ENCODE measurements around the gene BLID.

The BLID gene

DNA sequence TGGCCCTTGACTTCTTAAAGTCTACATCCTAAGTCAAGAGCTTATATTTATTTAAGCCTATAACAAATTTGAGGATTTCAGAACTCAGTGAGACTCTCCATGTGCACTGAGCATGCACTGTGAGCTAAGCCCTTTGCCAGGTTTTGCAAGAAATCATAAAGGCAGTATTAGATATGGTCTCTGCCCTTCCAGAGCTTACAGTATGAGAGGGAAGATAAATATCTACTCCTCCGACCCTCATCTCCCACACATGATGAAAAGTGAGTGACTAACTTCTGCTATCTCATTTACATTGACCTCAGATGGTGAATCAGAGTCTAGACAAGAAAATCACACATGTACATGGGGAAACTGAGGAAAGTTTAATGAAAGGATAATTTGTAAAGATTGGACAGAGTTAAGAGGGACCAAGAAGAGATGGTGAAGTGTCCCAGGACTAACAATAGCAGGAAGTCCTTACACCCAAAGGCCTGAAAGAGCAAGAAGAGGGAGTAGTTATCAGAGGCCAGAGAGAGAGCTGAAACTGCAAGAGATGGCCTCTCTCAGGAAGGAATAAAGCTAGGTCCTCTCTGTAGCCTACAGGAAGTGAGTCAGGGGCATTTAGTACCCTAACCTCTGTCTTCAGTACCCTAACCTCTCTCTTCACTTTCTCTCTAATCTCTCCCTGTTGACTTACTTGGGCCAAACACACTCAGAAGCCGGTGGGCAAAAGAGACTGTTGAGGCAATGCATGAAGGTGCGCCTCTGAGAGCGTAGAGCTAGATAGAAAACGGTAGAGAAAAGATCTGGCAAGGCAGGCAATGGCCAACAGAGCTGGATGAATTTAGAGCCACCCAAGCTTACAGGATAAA, 23.0 kb upstream of the BLID start:
- DNase-seq = no peak

DNA sequence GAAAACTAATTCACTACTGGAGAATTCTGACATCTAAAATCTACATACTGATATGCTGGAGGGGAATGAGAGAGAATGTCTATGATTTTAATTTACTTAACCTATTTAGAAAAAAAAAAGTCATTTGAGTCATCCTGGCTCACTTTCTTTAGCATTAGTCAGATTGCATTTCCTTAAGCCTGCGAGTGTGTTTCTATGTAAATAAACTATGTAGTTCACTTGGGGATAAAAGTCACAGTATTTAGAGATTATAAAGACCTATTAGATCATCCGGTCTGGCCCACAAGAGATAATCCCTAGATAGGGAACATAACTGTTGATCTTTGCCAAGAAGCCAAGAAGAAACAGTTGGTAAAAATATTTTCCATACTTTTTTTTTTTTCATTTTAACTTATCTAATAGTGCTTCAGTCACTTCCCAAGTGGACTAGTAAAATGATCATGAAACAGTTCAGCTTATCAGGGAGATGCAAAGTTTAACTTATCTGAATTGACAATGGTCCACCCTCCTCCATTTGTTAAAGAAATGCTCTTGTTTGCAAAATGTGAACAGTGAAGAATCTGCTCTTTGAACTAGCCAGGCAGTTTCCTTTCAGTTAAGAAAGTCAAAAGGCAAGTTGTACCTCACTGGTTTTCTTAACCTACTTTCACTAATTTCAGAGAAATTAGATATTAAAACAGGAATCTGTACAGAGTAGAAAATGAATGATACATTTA, 21.2 kb upstream of the BLID start:
- DNase-seq = no peak

DNA sequence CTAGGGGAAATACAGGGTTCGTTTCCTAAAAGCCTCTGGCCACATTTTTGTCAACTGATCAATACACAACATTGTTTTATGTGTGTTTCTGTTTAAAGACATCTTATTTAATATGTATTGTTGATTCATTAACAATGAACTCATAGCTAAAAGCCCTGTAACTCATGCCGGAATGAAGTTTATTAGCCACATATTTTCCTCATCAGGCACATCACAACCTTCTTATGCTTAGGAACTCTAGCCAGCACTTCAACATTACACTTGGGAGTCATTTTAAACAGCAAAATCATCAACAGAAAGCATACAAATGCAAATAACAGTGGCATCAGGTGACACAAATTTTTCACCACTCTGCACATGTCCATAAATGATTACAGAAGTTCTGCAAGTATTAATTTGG, 15.1 kb upstream of the BLID start:
- no peak for DNase-seq

DNA sequence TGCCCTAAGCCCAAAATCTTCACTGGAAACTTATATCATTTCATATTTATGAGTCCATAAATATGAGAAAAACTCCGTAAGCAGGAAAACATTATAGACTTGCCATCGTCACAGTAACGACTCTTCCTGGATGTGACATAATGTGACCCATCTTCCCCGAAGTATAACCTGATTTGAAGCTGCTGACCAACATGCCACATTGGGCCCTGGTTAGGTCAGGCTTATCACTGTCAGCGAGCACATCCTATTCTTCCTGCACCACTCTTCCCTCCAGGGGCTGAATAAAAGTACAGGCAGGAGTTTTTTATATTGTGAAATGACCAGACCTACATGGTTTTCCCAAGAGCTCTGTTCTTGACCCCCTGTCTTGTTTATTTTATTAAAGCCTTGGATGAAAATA, 12.1 kb upstream of the BLID start:
- DNase-seq = no peak

DNA sequence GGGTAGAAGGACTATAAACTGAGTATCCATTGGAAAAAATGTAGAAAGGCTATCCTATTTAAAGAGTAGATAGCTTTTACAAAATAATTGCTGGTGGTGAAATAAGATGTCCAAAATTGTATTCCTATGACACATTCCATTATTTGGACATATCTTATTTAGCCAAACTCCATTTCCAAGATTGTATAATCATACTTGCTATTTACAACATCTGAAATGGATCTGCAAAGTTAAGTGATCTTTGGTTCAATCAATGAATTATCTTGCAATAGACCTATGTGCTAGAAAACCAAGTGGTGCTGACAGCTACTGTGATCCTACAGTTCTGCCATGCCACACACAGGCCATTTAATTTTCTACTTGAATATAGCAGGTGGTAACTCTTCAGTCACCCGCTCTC, 11.0 kb upstream of the BLID start:
- no peak for DNase-seq

DNA sequence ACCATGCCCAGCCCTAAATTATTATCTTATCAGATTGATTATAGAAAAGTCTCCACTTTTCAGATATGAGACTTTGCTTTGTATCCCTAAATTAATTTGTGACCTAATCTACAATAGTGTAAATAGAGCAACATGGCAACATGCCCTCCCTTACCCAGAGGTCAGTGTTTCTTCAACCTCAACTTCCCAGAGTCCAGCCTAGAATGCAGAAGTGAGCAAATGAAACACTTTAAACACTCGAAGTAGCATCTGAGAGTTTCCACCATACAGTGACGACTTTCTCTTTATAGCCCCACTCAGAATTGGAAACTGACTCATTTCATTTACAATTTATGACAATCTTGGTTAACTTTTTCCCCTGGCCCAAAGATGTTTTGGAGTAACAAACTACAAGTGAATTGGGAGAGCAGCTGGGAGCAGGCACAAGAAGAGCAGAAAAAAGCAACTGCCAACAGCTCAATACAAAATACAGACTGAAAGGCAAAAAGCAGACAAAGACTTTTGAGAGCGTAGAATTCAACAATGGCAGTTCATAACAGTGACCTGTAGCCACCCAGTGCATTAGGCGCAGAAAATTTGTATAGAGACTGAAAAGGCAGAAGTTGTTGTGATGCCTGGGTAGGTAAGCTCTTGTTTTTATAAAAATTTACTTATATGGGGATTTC, 10.1 kb upstream of the BLID start:
- DNase-seq = no peak

DNA sequence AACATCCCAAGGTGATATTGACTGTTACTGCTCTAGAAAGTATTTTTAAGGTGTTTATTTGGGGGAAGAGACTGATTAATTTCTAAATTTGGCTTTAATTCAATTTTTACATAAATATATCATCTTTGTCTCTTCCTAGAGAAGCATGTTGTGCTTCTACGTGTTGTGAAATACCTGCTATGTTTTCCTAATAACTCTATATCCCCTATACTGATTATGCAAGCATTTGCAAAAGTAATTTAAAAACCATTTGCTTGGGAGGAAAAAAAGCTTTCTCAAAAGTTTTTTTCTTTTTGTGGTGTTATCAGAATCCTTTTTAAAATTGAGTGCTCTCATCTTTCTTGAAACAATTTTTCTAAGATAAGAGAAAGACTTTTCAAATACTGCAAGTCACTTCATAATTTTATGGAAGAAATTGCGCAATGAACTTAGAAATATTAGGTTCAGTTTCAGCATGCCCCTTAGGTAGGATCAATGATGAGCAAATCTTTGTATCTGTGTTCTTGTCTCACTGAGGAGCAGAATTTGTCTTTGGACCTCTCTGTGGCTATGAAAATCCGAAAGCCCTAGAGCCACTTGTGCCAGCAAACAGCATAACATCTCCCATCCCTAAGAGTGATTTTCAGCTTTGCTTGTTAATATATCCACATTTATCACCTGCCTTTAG, 7.4 kb upstream of the BLID start:
- DNase-seq = no peak

DNA sequence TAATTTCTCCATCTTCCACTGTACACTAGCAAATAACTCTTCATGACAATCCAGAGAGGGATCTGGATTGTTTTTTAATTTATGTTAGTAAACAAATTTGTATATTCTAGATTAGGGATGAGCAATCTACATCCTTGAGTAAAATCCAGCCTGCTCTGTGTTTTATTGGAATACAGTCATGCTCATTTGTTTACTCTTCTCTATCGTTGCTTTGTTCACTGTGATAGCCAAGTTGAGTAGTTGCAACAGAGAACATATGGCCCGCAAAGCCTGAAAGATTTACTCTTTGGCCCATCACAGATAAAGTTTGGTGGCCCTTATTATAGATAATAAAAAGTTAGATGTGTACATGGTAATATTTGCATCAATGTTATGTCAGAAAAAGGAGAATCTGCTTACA, 6.2 kb upstream of the BLID start:
- DNase-seq = no peak

DNA sequence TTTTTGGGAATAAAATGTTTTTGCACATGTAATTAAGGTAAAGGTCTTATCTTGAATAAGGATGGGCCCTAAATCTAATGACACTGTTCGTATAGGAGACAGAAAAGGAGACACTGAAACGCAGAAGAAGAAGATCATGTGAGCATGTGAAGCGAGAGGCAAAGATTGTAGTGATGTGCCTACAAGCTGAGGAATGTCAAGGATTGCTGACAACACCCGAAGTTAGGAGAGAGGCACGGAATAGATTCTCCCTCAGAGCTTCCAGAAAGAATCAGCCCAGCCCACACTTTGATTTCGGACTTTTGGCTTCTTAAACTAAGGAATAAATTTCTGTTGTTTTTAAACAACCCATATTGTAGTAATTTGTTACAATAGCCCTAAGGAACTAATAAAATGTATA, 4.1 kb upstream of the BLID start:
- DNase-seq = no peak

DNA sequence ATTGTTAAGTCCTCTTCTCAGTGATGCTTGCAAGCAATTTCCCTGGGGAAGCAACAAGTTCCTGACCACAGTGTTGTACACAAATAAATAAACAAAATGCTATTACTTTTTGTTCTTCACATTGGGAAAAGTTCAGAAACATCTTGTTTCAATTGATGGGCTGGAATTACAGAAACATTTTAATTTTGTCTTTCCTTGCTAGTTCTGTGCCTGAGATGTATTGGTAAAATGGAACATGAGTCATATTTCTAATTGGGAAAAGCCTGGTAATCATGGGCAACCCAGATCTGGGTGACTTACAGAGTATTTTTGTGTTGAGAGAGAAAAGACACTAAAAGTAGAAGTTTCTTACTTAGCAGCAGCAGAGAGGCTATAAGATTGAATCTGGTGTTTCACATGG, 576 bp upstream of the BLID start:
- no peak for DNase-seq

DNA sequence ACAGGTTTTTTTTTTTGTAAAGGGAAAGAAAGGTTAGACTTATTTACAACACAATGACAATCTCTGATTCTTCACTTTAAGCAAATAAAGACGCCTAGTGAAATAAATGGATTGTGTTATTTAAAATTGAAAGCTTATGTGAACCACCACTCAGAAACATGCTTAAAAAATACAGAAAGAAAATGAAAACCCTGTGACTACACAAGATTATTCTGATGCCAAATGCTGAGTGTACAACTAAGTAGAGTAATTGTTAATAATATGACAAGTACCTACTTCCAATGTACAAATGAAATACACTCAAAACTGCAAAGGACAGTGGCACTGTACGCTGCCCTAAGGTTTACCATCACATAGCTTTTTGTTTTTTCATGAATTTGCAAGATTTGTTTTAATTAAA, 1.0 kb downstream of the BLID start:
- no peak for DNase-seq

DNA sequence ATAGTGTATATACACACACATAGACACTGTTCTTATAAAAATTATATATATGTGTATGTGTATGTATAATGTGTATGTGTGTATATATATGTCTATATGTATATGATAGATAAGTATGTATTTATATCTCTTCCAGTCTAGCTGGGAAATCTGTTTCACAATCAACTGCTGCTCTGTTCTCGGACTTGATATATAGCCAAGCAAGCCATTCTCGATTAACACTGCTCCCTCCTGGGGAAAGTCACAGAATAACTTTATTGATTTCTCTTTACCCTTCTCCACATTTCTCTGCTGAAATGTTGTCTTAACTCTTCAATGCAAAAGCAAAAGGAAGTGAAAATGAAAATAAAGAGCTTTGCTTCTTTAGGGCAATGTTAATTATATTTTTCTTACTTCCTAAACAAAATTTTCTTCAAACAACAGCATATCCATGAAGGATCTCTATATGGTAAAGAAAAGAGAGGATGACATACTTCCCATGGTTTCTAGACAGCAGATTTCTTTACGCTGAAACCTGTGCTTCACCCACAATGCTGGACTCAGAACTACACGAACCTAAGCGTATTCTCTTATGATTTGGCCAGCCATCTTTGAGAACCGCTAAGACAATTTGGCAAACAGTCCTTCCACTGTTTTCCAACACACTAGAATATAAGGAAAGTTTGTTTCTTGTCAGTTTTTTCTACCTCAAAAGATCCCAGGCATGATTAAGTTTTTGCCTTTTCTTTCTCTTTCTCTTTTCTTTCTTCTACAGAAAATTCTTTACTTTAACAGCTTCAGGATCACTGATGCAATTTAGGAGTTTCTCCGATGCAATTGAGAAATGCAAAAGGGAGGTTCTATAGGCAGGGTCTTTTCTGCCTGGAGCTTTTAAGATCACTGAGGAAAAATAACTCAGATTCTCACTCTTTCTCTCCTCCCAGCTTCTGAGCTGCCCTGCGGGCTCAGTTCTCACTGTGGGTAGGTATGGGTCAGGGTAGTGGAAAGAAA, 1.9 kb downstream of the BLID start:
- no peak for DNase-seq

DNA sequence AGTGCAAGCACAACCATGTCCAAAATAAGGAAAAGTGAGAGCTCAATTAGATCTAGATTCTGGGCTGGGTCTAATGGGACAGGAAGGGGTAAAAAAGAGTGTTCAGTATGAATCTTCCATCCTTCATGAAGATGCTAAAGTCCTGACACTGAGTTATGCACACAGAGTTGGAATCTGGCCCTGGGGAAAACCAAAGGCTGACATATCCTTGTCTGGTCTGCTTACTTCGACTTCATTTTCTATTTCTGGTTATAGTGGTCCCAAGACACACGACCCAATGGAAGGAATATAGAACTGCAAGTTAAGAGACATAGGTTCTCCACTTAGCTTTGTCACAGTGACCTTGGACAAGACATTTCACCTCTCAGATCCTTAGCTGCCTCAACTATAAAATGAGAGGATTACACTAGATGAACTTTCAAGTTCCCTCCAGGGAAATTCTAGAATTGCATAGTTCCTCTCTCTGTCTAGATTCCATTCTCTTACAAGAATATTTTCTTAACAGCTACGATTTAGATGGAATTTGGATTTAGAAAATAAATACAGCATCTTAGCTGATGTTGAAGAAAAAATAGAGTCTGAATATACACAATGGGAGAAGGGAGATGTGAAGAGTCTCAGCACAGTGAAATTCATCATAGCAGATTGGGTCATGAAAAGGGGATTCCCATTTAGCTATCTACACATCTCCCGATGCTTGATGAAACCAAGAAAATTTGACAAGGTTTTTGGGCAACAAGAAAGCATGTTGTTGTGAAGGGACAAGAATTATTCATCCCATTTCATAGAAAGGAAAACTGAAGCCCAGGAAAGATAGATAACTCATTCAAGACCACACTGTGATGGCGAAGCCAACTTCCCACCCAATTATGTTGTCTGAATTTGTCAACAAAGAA, 3.3 kb downstream of the BLID start:
- no peak for DNase-seq

DNA sequence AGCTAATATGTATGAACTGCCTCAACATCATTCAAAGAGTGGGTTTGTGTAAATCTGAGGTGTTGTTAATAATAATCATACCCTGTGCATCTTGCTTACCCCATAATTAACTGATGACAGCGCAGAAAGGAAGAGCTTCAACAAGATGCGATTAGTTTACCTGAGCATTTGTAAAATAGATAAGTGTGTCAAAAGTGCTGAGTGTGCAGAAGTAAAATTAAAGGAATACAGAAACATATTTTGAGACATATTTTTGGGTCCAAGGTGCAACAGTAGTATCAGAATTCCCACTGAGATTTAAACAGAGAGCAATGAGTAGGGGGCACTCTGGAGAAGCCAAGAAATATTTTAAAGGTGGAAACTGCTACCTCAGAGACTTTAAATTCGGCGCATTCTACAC, 6.1 kb downstream of the BLID start:
- DNase-seq = no peak

DNA sequence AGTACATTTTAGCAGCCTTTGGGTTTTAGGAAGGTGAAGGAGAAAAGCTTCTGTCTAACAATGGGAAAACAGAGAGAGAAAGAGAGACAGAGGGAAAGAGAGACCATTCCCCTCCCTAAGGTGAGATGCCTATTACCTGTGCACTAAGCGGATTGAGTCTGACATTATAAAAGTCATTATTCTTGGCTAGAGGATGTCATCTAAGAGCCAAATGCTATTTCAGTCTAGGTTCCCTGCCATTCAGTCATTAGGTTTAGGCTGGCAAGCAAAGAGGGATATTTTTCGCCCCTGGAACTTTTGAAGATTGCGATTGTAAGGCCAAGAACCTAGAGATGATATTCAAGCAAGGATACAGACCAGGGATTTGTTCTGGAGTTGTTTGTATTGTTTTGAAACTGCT, 7.2 kb downstream of the BLID start:
- no peak for DNase-seq

DNA sequence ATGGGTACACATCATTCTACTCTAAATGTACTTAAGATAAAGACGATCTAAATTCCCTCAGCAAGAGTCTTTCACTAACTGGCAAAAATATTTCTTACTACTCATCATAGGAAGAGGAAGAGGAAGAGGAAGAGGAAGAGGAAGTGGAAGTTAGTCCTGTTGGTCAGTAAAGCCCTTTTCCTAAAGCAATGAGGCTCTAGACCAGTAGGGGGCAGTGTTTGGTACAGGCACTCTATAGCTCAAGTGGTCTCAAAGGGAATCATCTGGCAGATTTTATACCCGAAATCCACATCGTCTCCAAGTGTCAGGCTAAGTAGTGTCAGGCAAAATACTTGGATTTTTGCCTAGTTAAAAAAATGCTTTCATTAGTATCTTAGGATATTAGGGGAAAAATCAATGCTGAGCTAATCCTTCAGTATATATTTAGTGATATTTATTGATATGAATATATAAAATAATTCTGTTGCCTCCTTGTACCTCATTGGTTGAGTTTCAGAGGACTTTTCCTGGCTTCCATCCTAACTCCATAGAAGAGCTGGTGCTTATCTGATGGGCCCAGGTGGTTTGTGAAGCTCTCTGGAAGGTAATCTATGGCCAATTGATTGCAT, 7.7 kb downstream of the BLID start:
- DNase-seq = no peak

DNA sequence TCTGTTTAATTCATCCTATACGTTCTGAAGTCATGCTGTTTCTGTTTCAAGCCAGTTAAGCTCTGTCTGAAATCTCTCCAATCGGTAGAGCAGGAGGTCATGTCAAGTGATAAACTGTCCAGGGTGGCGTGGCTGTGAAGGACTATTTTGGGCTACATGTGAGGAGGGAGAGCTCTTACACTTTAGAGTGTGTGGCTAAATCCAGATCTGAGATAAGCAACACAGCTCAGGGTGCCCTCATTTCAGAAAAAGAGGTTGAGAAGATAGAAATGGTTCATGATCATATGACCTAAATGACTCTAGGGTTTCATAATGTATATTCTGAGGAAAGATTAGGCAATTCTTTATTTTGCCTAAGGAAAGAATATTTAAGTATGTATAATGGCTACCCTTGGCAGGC, 8.4 kb downstream of the BLID start:
- no peak for DNase-seq

DNA sequence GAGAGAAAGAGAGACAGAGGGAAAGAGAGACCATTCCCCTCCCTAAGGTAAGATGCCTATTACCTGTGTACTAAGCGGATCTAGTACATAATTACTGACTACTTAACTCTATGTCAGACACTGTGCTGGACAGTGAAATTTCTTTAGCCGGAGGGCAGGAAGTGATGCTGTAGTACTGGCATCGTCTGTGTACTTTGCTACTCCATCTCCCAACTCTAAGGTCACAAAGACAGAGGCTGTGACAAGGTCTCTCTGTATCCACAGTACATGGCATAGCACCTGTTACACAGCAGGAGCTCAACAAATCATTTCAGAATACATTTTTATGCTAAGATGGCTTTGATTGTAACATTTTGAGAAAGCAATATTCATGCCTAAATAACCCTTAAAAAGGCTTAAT, 9.0 kb downstream of the BLID start:
- DNase-seq = no peak

DNA sequence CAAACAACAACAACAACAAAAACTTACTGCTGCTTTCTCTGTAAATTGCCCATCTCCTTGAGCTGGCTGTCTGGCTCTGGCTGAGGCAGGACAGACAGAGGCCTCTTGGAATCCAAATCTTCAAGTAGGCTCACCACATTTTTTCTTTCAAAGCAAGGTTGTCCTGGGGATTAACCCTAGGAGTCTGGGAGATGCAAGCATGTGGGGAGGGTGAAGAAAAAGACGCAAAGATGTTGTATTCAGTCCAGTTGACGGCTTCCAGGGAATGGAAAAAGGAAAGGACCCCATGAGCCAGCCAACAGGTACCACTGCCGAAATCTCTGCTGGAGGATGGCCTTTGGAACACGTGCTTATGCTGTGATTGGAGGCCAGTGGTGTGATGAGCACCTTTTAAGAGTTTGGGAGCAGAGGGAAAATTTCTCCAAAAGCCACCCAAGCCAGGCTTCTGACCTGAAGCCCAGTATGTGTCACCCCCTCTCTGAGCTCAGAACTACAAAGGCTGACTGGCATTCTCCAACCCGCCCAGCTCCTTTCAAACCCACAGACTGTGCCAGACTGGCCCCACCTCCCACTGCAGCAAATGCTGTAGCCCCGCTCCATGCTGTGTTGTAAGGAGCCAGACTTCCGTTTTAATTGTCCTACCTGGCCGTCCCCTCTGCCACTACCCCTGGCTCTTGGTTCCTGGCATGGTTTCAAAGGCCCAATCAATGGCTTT, 10.8 kb downstream of the BLID start:
- DNase-seq = no peak

DNA sequence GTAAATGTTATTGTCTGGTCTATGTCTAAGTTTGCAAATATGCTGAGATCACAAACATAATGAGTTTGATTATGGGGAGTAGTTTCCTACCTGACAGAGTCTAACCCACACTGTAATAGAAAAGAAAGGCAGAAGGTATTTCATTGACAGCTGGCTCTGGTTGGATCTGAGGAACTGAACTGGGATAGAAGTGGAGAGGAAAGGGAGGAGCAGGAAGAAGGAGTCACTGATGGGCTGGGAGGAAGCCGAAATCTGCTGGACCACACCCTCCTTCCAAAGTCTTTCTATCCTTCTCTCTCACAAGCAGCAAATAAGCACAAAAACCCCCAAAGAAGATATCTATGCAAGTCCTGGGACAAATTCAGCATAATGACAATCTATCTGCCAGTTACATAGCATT, 11.7 kb downstream of the BLID start:
- DNase-seq = no peak
